NCI-H2171 treated with DMSO at 0.1 percent for 48 hours (cell line): Measurements from ENCODE around the gene CSNK1E.

Source experiments
- DNase-seq: peaks from one replicate; lab custom pipeline; 2025; lab: John Stamatoyannopoulos, UW

CSNK1E gene

GRCh38 chr22:38327805-38328204 is 10.6 kb upstream of the CSNK1E start:
- no peak for DNase-seq

GRCh38 chr22:38327396-38327795 is 10.2 kb upstream of the CSNK1E start:
- peak; percentile 68 for DNase-seq

- DNase-seq, result no peak
These were observed 8.4 kb upstream of the CSNK1E start for GRCh38 chr22:38325587-38325986.

GRCh38 chr22:38320605-38321402 is 3.6 kb upstream of the CSNK1E start:
- no peak for DNase-seq

- DNase-seq, result no peak
These were observed 1.9 kb upstream of the CSNK1E start for GRCh38 chr22:38318792-38319773.

- no peak for DNase-seq
These were observed 922 bp upstream of the CSNK1E start for GRCh38 chr22:38317995-38318715.

- peak; percentile 45 for DNase-seq
These were observed 690 bp downstream of the CSNK1E start for GRCh38 chr22:38316364-38317121.

- peak; percentile 45 for DNase-seq
These were observed 1.3 kb downstream of the CSNK1E start for GRCh38 chr22:38315823-38316363.

- DNase-seq, result peak; percentile 49
These were observed 2.1 kb downstream of the CSNK1E start for GRCh38 chr22:38314933-38315822.

- no peak for DNase-seq
These were observed 2.9 kb downstream of the CSNK1E start for GRCh38 chr22:38314051-38314932.

- no peak for DNase-seq
These were observed 3.8 kb downstream of the CSNK1E start for GRCh38 chr22:38313384-38313955.

GRCh38 chr22:38312261-38312800 is 4.9 kb downstream of the CSNK1E start:
- no peak for DNase-seq

GRCh38 chr22:38311323-38311620 is 6.0 kb downstream of the CSNK1E start:
- DNase-seq, result no peak

- no peak for DNase-seq
These were observed 6.5 kb downstream of the CSNK1E start for GRCh38 chr22:38310518-38311322.

GRCh38 chr22:38309614-38310517 is 7.4 kb downstream of the CSNK1E start:
- no peak for DNase-seq

GRCh38 chr22:38308791-38309498 is 8.3 kb downstream of the CSNK1E start:
- DNase-seq, result no peak
